Panc1 (cell line): ENCODE results near the gene DES. TPM values are rescaled to one million over a fixed set of nuclear protein-coding genes. Genes with fewer than 3 reads are reported as not detected.

Experiments used
- ATAC-seq: fragments of 200-7000 bp; cut with Tn5 transposase; 2 replicates; pipeline ENCODE4 v1.9.1; 2020; ENCODE audit warnings: mild to moderate bottlenecking, moderate library complexity
- Bru-seq: library from RNA; stranded (reverse); fragments of 400-500 nt; gene quantifications from one replicate; lab custom pipeline; 2021; lab: Mats Ljungman, UMichigan
- BruChase-seq, 2 experiments: library from RNA; stranded (reverse); fragments of 400-500 nt; gene quantifications; one replicate each; lab custom pipeline; 2021; lab: Mats Ljungman, UMichigan
- BruUV-seq: library from RNA; stranded (reverse); fragments of 400-500 nt; replicated peaks from 2 replicates; lab custom pipeline; 2021; lab: Mats Ljungman, UMichigan
- CTCF ChIA-PET: fragments of 300-600 bp; sonication (Branson Sonifier 250); formaldehyde crosslinking; loops from one replicate; lab custom pipeline; 2022; ENCODE audit warnings: antibody characterized with exemption; lab: Charles Lee
- POLR2A ChIA-PET: fragments of 300-600 bp; sonication (Branson Sonifier 250); formaldehyde crosslinking; loops from one replicate; lab custom pipeline; 2022; ENCODE audit warnings: antibody characterized with exemption; lab: Charles Lee
- DNase-seq: peaks from one replicate; pipeline ENCODE4 v3.0.0-alpha.2; 2010; ENCODE audit warnings: low read depth, low spot score
- H3K27ac ChIP-seq: 2 replicates; pipeline ENCODE4 v1.5.1; 2011; ENCODE audit warnings: mild to moderate bottlenecking, low read length, inconsistent platforms
- H3K27me3 ChIP-seq: fragments of 200-500 bp; sonication (Bioruptor generic); 2 replicates; pipeline ENCODE4 v1.6.0; 2014; ENCODE audit warnings: low read length, inconsistent platforms; ENCODE audit not compliant: control insufficient read depth, insufficient read depth
- H3K36me3 ChIP-seq: fragments of 200-500 bp; sonication (Bioruptor generic); 2 replicates; pipeline ENCODE4 v1.5.1; 2014; ENCODE audit warnings: inconsistent platforms, mild to moderate bottlenecking, low read length, moderate library complexity; ENCODE audit not compliant: control insufficient read depth, insufficient read depth
- H3K4me1 ChIP-seq: 2 replicates; pipeline ENCODE4 v1.5.1; 2011; ENCODE audit warnings: inconsistent platforms, mild to moderate bottlenecking, low read length, moderate library complexity; ENCODE audit not compliant: control insufficient read depth, insufficient read depth
- H3K4me3 ChIP-seq, 2 experiments: 2 replicates each; pipeline ENCODE4 v1.5.1; 2011 to 2012; ENCODE audit warnings: low read depth in 2 of 2, low read length in 2 of 2, mild to moderate bottlenecking in 2 of 2, inconsistent platforms in 1 of 2, moderate library complexity in 1 of 2
- H3K9me3 ChIP-seq: fragments of 200-500 bp; sonication (Bioruptor generic); 2 replicates; pipeline ENCODE4 v1.5.1; 2014; ENCODE audit warnings: low read depth, mild to moderate bottlenecking, inconsistent platforms, low read length, moderate library complexity; ENCODE audit not compliant: control insufficient read depth, insufficient read depth
- CTCF ChIP-seq: fragments of 450-650 bp; IDR thresholded peaks from 2 replicates; pipeline ENCODE4 v1.5.1; 2017; ENCODE audit warnings: mild to moderate bottlenecking
- POLR2AphosphoS5 ChIP-seq: IDR thresholded peaks from 2 replicates; pipeline ENCODE4 v1.6.1; 2012; ENCODE audit warnings: mild to moderate bottlenecking, low read depth, low read length, moderate library complexity
- REST ChIP-seq, 2 experiments: IDR thresholded peaks; 2 replicates each; pipeline ENCODE4 v1.6.1; 2011 to 2012; ENCODE audit warnings: low read depth in 2 of 2, control low read depth in 1 of 2, low read length in 1 of 2, mild to moderate bottlenecking in 1 of 2, moderate library complexity in 1 of 2; ENCODE audit not compliant: insufficient read depth in 1 of 2
- SIN3A ChIP-seq: IDR thresholded peaks from 2 replicates; pipeline ENCODE4 v1.6.1; 2012; ENCODE audit warnings: low read depth, mild to moderate bottlenecking, low read length, moderate library complexity, borderline replicate concordance; ENCODE audit not compliant: insufficient read depth
- TCF7L2 ChIP-seq: IDR thresholded peaks from 2 replicates; pipeline ENCODE4 v1.6.1; 2011; ENCODE audit warnings: mild to moderate bottlenecking, low read depth, low read length, inconsistent platforms
- in situ Hi-C: cut with HindIII; loops from 2 replicates; pipeline ENCODE4 v1.10.0; 2016; ENCODE audit warnings: low sequenced_read_pairs, low pct_unique_long_range_greater_than_20kb
- intact Hi-C: fragments of 100-400 bp; cut with micrococcal nuclease; formaldehyde crosslinking; loops from one replicate; pipeline ENCODE4 v1.10.0; 2022; ENCODE audit not compliant: unreplicated experiment
- long read RNA-seq: library from polyadenylated mRNA; unstranded; transcript quantifications from one replicate; pipeline ENCODE4 v2.0.0, GENCODE V29; 2021; ENCODE audit not compliant: unreplicated experiment
- polyA plus RNA-seq: library from polyadenylated mRNA; unstranded; fragments of >200 nt; gene quantifications from one replicate; pipeline ENCODE4 v1.2.1, GENCODE V29; 2012; ENCODE audit warnings: missing spikeins; ENCODE audit not compliant: insufficient read length
- total RNA-seq: library from RNA; stranded (reverse); gene quantifications from one replicate; pipeline ENCODE4 v1.2.1, GENCODE V29; 2021; ENCODE audit not compliant: unreplicated experiment

The DES gene
- total RNA-seq (0.69 TPM), Bru-seq, nascent RNA (not detected), BruChase-seq, experiment 1, labeled RNA remaining after a 2-hour chase (not detected), BruChase-seq, experiment 2, labeled RNA remaining after a 6-hour chase (not detected)
- 0.19 TPM for polyA plus RNA-seq
- long read RNA-seq = 0 reads

- TF ChIP-seq POLR2AphosphoS5 = no peak
- TF ChIP-seq SIN3A = no peak
- TF ChIP-seq REST (IDR thresholded peaks at IDR 0.05; ENCODE audit: insufficient read depth in 1 of 2, low read depth in 2 of 2, low read length in 1 of 2) = no peak
- no peak for TF ChIP-seq CTCF
- TF ChIP-seq TCF7L2 = no peak
- ChIA-PET POLR2A (no interaction called here), CTCF (interaction anchor here (0.5 kb wide), 1 partner anchor 187 kb away, joined by 4 read pairs; no protein-coding TSS in a partner anchor)
- Histone ChIP-seq H3K27ac (no peak within 1 kb of the TSS), H3K9me3 (no peaks in the 10 kb centered on the region), H3K4me1 (no peaks in the 10 kb centered on the region), H3K4me3 (no peak within 1 kb of the TSS), H3K27me3 (no peaks in the 10 kb centered on the region), H3K36me3 (no peaks in the 10 kb centered on the region)
- in situ Hi-C loops = no loop called here
- intact Hi-C loops = no loop called here
- ATAC-seq (no peak), DNase-seq (no peak)
- BruUV-seq = no TSS peak
Measured at GRCh38 chr2:219418155-219419011, at the start of gene DES. DES (plus strand) TSS chr2:219418377; CDS start chr2:219418463, 86 bp downstream.

- intact Hi-C loops (no loop called here), in situ Hi-C loops (no loop called here)
- no peaks in the 10 kb centered on the region for H3K9me3 ChIP-seq
- H3K4me3 ChIP-seq = peak overlapping the region in 1 of 2 experiments; percentile 34; a peak in 2 of 4 replicates
- BruUV-seq = no TSS peak
- POLR2A ChIA-PET = no interaction called here
- no peak for DNase-seq
- H3K4me1 ChIP-seq = peaks cover 18% of the 10 kb centered on the region
- ATAC-seq = peak; percentile 95
- H3K27ac ChIP-seq = peak overlapping the region; percentile 88
- CTCF ChIA-PET = no interaction called here
- TF ChIP-seq POLR2AphosphoS5 (peak; percentile 51; the same call in 1 of the 2 replicates), CTCF (no peak)
- H3K27me3 ChIP-seq = no peaks in the 10 kb centered on the region
- H3K36me3 ChIP-seq = no peaks in the 10 kb centered on the region
Measured at GRCh38 chr2:219368690-219369191, 49.4 kb upstream of the DES start.
